A673 (cell line): Measurements from ENCODE around the gene HOXB7. TPM values are rescaled to one million over a fixed set of nuclear protein-coding genes. Genes with fewer than 3 reads are reported as not detected.

Experiments used
- BruUV-seq: library from RNA; stranded (reverse); fragments of 400-500 nt; replicated peaks from 2 replicates; lab custom pipeline; 2021; lab: Mats Ljungman, UMichigan
- CTCF ChIA-PET: fragments of 300-600 bp; sonication (Branson Sonifier 250); formaldehyde crosslinking; loops from one replicate; lab custom pipeline; 2022; ENCODE audit warnings: antibody characterized with exemption; lab: Charles Lee
- POLR2A ChIA-PET: fragments of 300-600 bp; sonication (Branson Sonifier 250); formaldehyde crosslinking; loops from one replicate; lab custom pipeline; 2022; ENCODE audit warnings: antibody characterized with exemption; ENCODE audit not compliant: low non-redundant PET; lab: Charles Lee
- DNase-seq: peaks from one replicate; pipeline ENCODE4 v3.0.0-alpha.2; 2015; ENCODE audit warnings: low spot score
- H3K27ac ChIP-seq: fragments of 200-600 bp; sonication (generic); 2 replicates; pipeline ENCODE4 v1.5.1; 2016; ENCODE audit warnings: mixed run types, low read depth, mild to moderate bottlenecking, mixed read lengths, antibody characterized with exemption, low read length; ENCODE audit not compliant: poor library complexity, severe bottlenecking
- H3K27me3 ChIP-seq: fragments of 200-600 bp; sonication (generic); replicated peaks from 2 replicates; pipeline ENCODE4 v1.6.1; 2017; ENCODE audit warnings: mixed run types, low read depth, mild to moderate bottlenecking, mixed read lengths, antibody characterized with exemption, low read length; ENCODE audit not compliant: insufficient read depth, poor library complexity
- H3K36me3 ChIP-seq: fragments of 200-600 bp; sonication (generic); 2 replicates; pipeline ENCODE4 v1.6.1; 2016; ENCODE audit warnings: mixed run types, mild to moderate bottlenecking, mixed read lengths, antibody characterized with exemption, low read length; ENCODE audit not compliant: insufficient read depth, poor library complexity, severe bottlenecking
- H3K4me1 ChIP-seq: fragments of 200-600 bp; sonication (generic); 2 replicates; pipeline ENCODE4 v1.6.1; 2017; ENCODE audit warnings: mixed run types, mild to moderate bottlenecking, mixed read lengths, antibody characterized with exemption, low read length; ENCODE audit not compliant: insufficient read depth, poor library complexity, severe bottlenecking
- H3K4me3 ChIP-seq: fragments of 200-600 bp; sonication (generic); 2 replicates; pipeline ENCODE4 v1.5.1; 2016; ENCODE audit warnings: low read depth, mixed run types, mild to moderate bottlenecking, mixed read lengths, low read length; ENCODE audit not compliant: poor library complexity, severe bottlenecking
- H3K9me3 ChIP-seq: fragments of 200-600 bp; sonication (generic); 2 replicates; pipeline ENCODE4 v1.6.1; 2016; ENCODE audit warnings: mixed run types, low read depth, mild to moderate bottlenecking, mixed read lengths, antibody characterized with exemption, low read length; ENCODE audit not compliant: poor library complexity, severe bottlenecking
- CTCF ChIP-seq: fragments of 300-800, 200-600 bp; sonication (generic); conservative IDR thresholded peaks from 2 replicates; pipeline ENCODE4 v1.5.1; 2017; ENCODE audit warnings: low read depth, mild to moderate bottlenecking, antibody characterized with exemption, low read length, moderate library complexity, mixed read lengths
- EZH2 ChIP-seq: fragments of 200-600 bp; sonication (generic); IDR thresholded peaks from 2 replicates; pipeline ENCODE4 v1.6.1; 2017; ENCODE audit warnings: borderline replicate concordance, low read depth, mild to moderate bottlenecking, mixed read lengths, antibody characterized with exemption, low read length; ENCODE audit not compliant: poor library complexity, severe bottlenecking
- intact Hi-C: fragments of 100-400 bp; cut with micrococcal nuclease; formaldehyde crosslinking; loops from one replicate; pipeline ENCODE4 v1.10.0; 2022; ENCODE audit not compliant: unreplicated experiment
- total RNA-seq: library from RNA; stranded (reverse); gene quantifications from 2 replicates; pipeline ENCODE4 v1.2.3, GENCODE V29; 2021

The HOXB7 gene
- total RNA-seq, 1 experiment from 2014 or later, result 32.2 TPM

- Histone ChIP-seq H3K9me3 (no peaks in the 10 kb centered on the region), H3K4me1 (peaks cover 85% of the 10 kb centered on the region), H3K36me3 (no peaks in the 10 kb centered on the region), H3K4me3 (peak overlapping the region; percentile 54), H3K27ac (peak overlapping the region; percentile 87), H3K27me3 (no peaks in the 10 kb centered on the region)
- ChIA-PET CTCF (interaction anchor here (0.6 to 1.5 kb wide), 2 partner anchors 73 to 232 kb away, joined by 4 to 5 read pairs; no protein-coding TSS in a partner anchor), POLR2A (interaction anchor here (0.6 kb wide), 2 partner anchors 163 to 798 kb away, joined by 3 to 8 read pairs; no protein-coding TSS in a partner anchor)
- intact Hi-C loops, result no loop called here
- TF ChIP-seq CTCF (no peak), EZH2 (no peak)
- TSS peak; percentile 86 for BruUV-seq
- no peak for DNase-seq
Observed at GRCh38 chr17:48565022-48565554, 45.7 kb downstream of the HOXB7 start.

DNA sequence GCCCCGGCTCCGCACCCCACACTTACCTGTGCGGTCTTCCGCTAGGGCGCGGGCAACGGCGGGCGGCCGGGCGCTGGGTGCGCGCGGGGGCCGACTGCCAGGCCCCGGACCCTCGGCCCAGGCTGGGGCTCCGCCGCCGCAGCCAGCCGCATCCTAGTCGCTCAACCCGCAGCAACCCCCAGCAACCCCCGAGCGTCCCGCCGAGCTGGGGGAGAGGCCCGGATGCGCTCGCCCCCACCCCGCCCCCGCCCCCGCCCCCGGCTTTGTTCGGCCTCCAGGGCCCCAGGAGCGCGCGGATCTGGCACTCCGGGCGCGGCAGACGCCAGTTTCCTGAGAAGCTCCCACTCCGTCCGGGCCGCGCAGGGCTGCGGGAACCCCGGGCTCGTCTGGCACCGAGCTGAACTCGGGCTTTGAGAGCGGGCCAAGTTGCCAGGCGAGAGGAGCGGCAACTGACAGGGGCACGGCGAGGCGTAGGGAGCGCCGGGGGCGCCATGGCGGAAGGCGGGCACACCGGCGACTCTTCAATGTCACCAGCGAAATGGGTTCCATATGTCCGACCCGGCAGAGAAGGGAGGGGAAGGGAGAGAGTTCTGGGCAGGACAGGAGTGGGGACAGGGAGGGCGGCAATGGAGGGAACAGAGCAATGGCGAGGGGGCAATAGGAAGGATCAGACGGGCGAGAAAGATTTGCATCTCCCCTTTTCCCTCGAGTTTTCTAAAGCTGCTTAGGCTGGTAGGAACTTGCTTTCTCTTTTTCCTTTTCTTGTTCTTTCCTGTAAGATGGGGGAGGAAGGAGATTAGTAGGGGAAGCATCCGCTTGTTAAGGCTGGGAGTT lies 46.4 kb downstream of the HOXB7 start:
- no peak for TF ChIP-seq EZH2
- TF ChIP-seq CTCF, result no peak
- ChIA-PET CTCF (interaction anchor here (0.6 to 1.5 kb wide), 2 partner anchors 72 to 231 kb away, joined by 4 to 5 read pairs; no protein-coding TSS in a partner anchor), POLR2A (interaction anchor here (0.6 kb wide), 2 partner anchors 163 to 798 kb away, joined by 3 to 8 read pairs; no protein-coding TSS in a partner anchor)
- intact Hi-C loops, result no loop called here
- BruUV-seq, result no TSS peak
- peak; percentile 76 for DNase-seq
- Histone ChIP-seq H3K27me3 (no peaks in the 10 kb centered on the region), H3K9me3 (no peaks in the 10 kb centered on the region), H3K36me3 (no peaks in the 10 kb centered on the region), H3K4me3 (peak overlapping the region; percentile 54), H3K4me1 (peaks cover 82% of the 10 kb centered on the region), H3K27ac (peak overlapping the region; percentile 87)

DNA sequence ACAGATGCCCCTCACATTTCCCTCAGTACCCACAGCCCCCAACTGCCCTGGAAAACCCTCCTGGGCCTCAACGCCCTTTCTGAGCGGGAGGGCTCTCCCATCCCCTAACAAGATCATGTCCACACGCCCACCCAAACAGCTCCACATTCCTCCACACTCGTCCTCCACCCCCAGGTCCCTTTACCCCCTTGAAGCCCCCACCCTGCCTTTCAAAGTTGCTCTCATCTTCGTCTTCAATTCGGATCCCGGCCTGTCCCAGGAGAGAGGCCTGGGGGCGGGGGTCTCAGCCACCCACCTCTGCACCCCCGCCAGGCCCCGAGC lies 47.0 kb downstream of the HOXB7 start:
- peak overlapping the region; percentile 54 for H3K4me3 ChIP-seq
- no peak for DNase-seq
- TF ChIP-seq CTCF, result no peak
- TF ChIP-seq EZH2, result no peak
- intact Hi-C loops, result no loop called here
- no peaks in the 10 kb centered on the region for H3K36me3 ChIP-seq
- H3K27ac ChIP-seq, result peak overlapping the region; percentile 53
- peaks cover 76% of the 10 kb centered on the region for H3K4me1 ChIP-seq
- ChIA-PET CTCF (interaction anchor here (1.5 kb wide), 1 partner anchor 71 kb away, joined by 5 read pairs; no protein-coding TSS in a partner anchor), POLR2A (no interaction called here)
- H3K27me3 ChIP-seq, result no peaks in the 10 kb centered on the region
- BruUV-seq, result no TSS peak
- H3K9me3 ChIP-seq, result no peaks in the 10 kb centered on the region
